Pancreas (tissue), 10 donors: ENCODE data around the gene PLCXD1. TPM values are rescaled to one million over a fixed set of nuclear protein-coding genes. Genes with fewer than 3 reads are reported as not detected.
A peak's percentile ranks its signal among the peaks of the same experiment; 100 is the strongest.

Experiments
- ATAC-seq, 4 donors: fragments of 200-7000 bp; cut with Tn5 transposase; one replicate each; pipeline versions ENCODE4 v1.8.0 to v1.9.1; 2020; ENCODE audit warnings: mild to moderate bottlenecking in 4 of 4, moderate library complexity in 4 of 4
- DNase-seq, 6 donors: peaks; one replicate each; pipeline ENCODE4 v3.0.0-alpha.2; 2020
- FAIRE-seq: peaks from 2 replicates; lab custom pipeline; 2012; peaks lifted over from hg19 to GRCh38; lab: Jason Lieb, UNC
- H3K27ac ChIP-seq, 4 donors: fragments of 200-600 bp; sonication (generic); 1 replicate in 3 of 4; 2 replicates in 1 of 4; pipeline versions ENCODE4 v1.5.0 to v1.8.0; 2020
- H3K27me3 ChIP-seq, 4 donors: fragments of 200-600 bp; one replicate each; pipeline ENCODE4 v1.8.0; 2021
- H3K36me3 ChIP-seq, 3 donors: fragments of 200-600 bp; sonication (generic) in 1 of 3; one replicate each; pipeline versions ENCODE4 v1.5.0 to v1.8.0; 2020 to 2021
- H3K4me1 ChIP-seq, 3 donors: fragments of 200-600 bp; one replicate each; pipeline ENCODE4 v1.8.0; 2021
- H3K4me3 ChIP-seq, 4 donors: fragments of 200-600 bp; sonication (generic) in 2 of 4; one replicate each; pipeline versions ENCODE4 v1.5.0 to v1.8.0; 2020 to 2021
- H3K9me3 ChIP-seq, 4 donors: fragments of 200-600 bp; one replicate each; pipeline ENCODE4 v1.8.0; 2021
- CTCF ChIP-seq, 4 donors: fragments of 200-600 bp; sonication (generic) in 3 of 4; IDR thresholded peaks; one replicate each; pipeline versions ENCODE4 v1.5.0 to v1.8.0; 2021; ENCODE audit warnings: antibody characterized with exemption in 4 of 4
- WGBS, 2 donors: extraction: QIAGEN DNeasy Blood & Tissue Kit; methylation state at CpG; one replicate each; pipeline ENCODE4 v1.1.7; 2013; 5-methylcytosine and 5-hydroxymethylcytosine counted together
- intact Hi-C, 3 donors: fragments of 100-400 bp; cut with DNase I; formaldehyde crosslinking; loops; one replicate each; pipeline versions ENCODE4 v1.11.1 to v1.14.2; 2022
- polyA plus RNA-seq, 2 donors: library from polyadenylated mRNA; stranded (reverse); fragments of 200-250 nt; gene quantifications; one replicate each; pipeline ENCODE4 v1.2.3, GENCODE V29; 2013
- total RNA-seq, 6 donors: library from RNA; stranded (reverse); fragmentation: NEBNext Ultra II Directional in 4 of 6; extraction: Animal tissue kit (Norgen Biotek cat#: 25700) in 4 of 6; gene quantifications; one replicate each; pipeline versions ENCODE4 v1.2.1 to v1.2.4, GENCODE V29; 2021 to 2023
- donor health status: healthy with polysubstance abuse.
- donor health status: DM: no; HTN: no; CAD: no; lungs with moderate emphysema.
- donor health status: DM: no; HTN: no; CAD: no.
- donor health status: control.
- donor health status: control.
- donor health status: Bipolar disorder and iron deficiency.
- donor health status: DM: yes; HTN: yes; CAD: no.
- donor health status: DM: no; HTN: no; CAD: no.
- donor health status: DM: no; HTN: no; CAD: no.
- donor health status: DM: yes; HTN: yes; CAD: no.

PLCXD1 gene
- total and polyA plus RNA-seq, 8 donors: 3.5 to 17.8 (median 6.1) TPM

- DNase-seq (peak in 2 of 6 donors; percentile 54 to 76), FAIRE-seq (no peak), ATAC-seq (no peak)
- Histone ChIP-seq H3K9me3 (no peaks in the 10 kb centered on the region), H3K4me3 (no peak overlapping the region), H3K27me3 (no peaks in the 10 kb centered on the region), H3K4me1 (no peaks in the 10 kb centered on the region), H3K36me3 (peaks cover 0 to 42% (median 25%) of the 10 kb centered on the region in 3 donors), H3K27ac (no peak overlapping the region)
- TF ChIP-seq CTCF (IDR thresholded peaks at IDR 0.05): no peak
- WGBS, 2 donors: 96 to 97% methylated on average over 57 to 58 of the region's 58 CpGs
- intact Hi-C loops: no loop called here
These were observed 26.3 kb downstream of the PLCXD1 start for GRCh38 chrX:307261-308111.

- no peaks in the 10 kb centered on the region for H3K27me3 ChIP-seq
- DNase-seq (peak in 2 of 6 donors; percentile 28 to 30), ATAC-seq (no peak), FAIRE-seq (no peak)
- no peaks in the 10 kb centered on the region for H3K4me1 ChIP-seq
- H3K27ac ChIP-seq: no peak overlapping the region
- H3K9me3 ChIP-seq: no peaks in the 10 kb centered on the region
- intact Hi-C loops: no loop called here
- no peak overlapping the region for H3K4me3 ChIP-seq
- H3K36me3 ChIP-seq: peaks cover 0 to 57% (median 27%) of the 10 kb centered on the region in 3 donors
- no peak for TF ChIP-seq CTCF (IDR thresholded peaks at IDR 0.05)
- 94 to 95% methylated on average over 30 of the region's 30 CpGs for WGBS, 2 donors
These were observed 27.8 kb downstream of the PLCXD1 start for GRCh38 chrX:308821-309520.

- FAIRE-seq (no peak), DNase-seq (peak in 3 of 6 donors; percentile 10 to 45 (median 43)), ATAC-seq (no peak)
- no peak overlapping the region for H3K27ac ChIP-seq
- H3K4me3 ChIP-seq: no peak overlapping the region
- peaks cover 0 to 57% (median 24%) of the 10 kb centered on the region in 3 donors for H3K36me3 ChIP-seq
- no peaks in the 10 kb centered on the region for H3K27me3 ChIP-seq
- H3K4me1 ChIP-seq: no peaks in the 10 kb centered on the region
- H3K9me3 ChIP-seq: no peaks in the 10 kb centered on the region
- TF ChIP-seq CTCF (IDR thresholded peaks at IDR 0.05): no peak
- 95 to 96% methylated on average over 25 of the region's 25 CpGs for WGBS, 2 donors
- intact Hi-C loops: no loop called here
These were observed 29.5 kb downstream of the PLCXD1 start for GRCh38 chrX:310621-311155.

GRCh38 chrX:311156-312129 lies 30.3 kb downstream of the PLCXD1 start:
- Histone ChIP-seq H3K4me1 (no peaks in the 10 kb centered on the region), H3K36me3 (peaks cover 0 to 53% (median 21%) of the 10 kb centered on the region in 3 donors), H3K4me3 (no peak overlapping the region), H3K9me3 (no peaks in the 10 kb centered on the region), H3K27me3 (no peaks in the 10 kb centered on the region), H3K27ac (no peak overlapping the region)
- DNase-seq (peak in 3 of 6 donors; percentile 10 to 71 (median 45)), FAIRE-seq (no peak), ATAC-seq (no peak)
- intact Hi-C loops: no loop called here
- 93 to 95% methylated on average over 69 of the region's 69 CpGs for WGBS, 2 donors
- TF ChIP-seq CTCF (IDR thresholded peaks at IDR 0.05): no peak
